Measurements from ENCODE around the gene NDUFA7. TPM values are rescaled to one million over a fixed set of nuclear protein-coding genes. Genes with fewer than 3 reads are reported as not detected.

NDUFA7 gene
- total and polyA plus RNA-seq, 2 of the 13 experiments (the other 11 are each of a cell fraction or from before 2014, with no cell fraction given): 64.5 to 71.5 TPM

DNA sequence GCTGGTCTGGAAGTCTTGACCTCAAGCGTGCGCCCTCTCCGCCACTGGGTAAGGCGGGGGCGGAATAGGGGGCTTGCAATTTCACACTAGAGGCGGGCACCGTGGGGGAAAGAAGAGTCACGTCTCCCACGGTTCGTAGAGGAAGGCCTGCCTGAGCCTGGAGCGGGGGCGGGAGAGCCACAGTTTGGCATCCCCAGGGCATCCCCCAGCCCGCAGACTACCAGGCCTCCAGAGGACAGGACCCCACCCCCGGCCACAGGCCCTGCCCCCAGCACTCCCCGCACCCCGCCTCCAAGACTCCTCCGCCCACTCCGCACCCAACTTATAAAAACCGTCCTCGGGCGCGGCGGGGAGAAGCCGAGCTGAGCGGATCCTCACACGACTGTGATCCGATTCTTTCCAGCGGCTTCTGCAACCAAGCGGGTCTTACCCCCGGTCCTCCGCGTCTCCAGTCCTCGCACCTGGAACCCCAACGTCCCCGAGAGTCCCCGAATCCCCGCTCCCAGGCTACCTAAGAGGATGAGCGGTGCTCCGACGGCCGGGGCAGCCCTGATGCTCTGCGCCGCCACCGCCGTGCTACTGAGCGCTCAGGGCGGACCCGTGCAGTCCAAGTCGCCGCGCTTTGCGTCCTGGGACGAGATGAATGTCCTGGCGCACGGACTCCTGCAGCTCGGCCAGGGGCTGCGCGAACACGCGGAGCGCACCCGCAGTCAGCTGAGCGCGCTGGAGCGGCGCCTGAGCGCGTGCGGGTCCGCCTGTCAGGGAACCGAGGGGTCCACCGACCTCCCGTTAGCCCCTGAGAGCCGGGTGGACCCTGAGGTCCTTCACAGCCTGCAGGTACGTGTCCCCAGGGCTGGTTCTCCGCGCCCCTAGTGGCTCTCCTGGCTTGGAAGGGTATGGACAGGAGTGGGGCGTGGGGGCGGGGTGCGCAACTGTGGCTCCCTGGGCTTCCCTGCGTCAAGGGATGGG lies 42.9 kb upstream of the NDUFA7 start, which contains the start of gene ANGPTL4 (continued):
- TF ChIP-seq, protein P1, sequence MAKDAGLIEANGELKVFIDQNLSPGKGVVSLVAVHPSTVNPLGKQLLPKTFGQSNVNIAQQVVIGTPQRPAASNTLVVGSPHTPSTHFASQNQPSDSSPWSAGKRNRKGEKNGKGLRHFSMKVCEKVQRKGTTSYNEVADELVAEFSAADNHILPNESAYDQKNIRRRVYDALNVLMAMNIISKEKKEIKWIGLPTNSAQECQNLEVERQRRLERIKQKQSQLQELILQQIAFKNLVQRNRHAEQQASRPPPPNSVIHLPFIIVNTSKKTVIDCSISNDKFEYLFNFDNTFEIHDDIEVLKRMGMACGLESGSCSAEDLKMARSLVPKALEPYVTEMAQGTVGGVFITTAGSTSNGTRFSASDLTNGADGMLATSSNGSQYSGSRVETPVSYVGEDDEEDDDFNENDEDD (CRISPR knock-in tag; IDR thresholded peaks at IDR 0.05; ENCODE audit: borderline replicate concordance): no peak; the same call in 1 of the 2 replicates
- TF ChIP-seq, protein P2, sequence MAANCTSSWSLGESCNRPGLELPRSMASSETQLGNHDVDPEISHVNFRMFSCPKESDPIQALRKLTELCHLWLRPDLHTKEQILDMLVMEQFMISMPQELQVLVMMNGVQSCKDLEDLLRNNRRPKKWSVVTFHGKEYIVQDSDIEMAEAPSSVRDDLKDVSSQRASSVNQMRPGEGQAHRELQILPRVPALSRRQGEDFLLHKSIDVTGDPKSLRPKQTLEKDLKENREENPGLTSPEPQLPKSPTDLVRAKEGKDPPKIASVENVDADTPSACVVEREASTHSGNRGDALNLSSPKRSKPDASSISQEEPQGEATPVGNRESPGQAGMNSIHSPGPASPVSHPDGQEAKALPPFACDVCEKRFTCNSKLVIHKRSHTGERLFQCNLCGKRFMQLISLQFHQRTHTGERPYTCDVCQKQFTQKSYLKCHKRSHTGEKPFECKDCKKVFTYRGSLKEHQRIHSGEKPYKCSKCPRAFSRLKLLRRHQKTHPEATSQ (CRISPR knock-in tag; IDR thresholded peaks at IDR 0.05; ENCODE audit: borderline replicate concordance): no peak
- no peak for TF ChIP-seq ZNF33B (CRISPR knock-in tag; IDR thresholded peaks at IDR 0.05)
- no peak for TF ChIP-seq ZNF326 (CRISPR knock-in tag; IDR thresholded peaks at IDR 0.05; ENCODE audit: borderline replicate concordance)
- no peak for TF ChIP-seq ZNF557 (CRISPR knock-in tag; IDR thresholded peaks at IDR 0.05)
- TF ChIP-seq JDP2 (CRISPR knock-in tag; IDR thresholded peaks at IDR 0.05; ENCODE audit: borderline replicate concordance): no peak
- no peak for TF ChIP-seq ZNF18 (CRISPR knock-in tag; IDR thresholded peaks at IDR 0.05; ENCODE audit: insufficient replicate concordance)
- no peak for TF ChIP-seq RAD51 (IDR thresholded peaks at IDR 0.05; ENCODE audit: borderline replicate concordance)
- TF ChIP-seq, protein P3, sequence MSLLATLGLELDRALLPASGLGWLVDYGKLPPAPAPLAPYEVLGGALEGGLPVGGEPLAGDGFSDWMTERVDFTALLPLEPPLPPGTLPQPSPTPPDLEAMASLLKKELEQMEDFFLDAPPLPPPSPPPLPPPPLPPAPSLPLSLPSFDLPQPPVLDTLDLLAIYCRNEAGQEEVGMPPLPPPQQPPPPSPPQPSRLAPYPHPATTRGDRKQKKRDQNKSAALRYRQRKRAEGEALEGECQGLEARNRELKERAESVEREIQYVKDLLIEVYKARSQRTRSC (CRISPR knock-in tag; IDR thresholded peaks at IDR 0.05; ENCODE audit: low read depth): no peak
- no peak for TF ChIP-seq ZNF770 (CRISPR knock-in tag; IDR thresholded peaks at IDR 0.05)
- no peak for TF ChIP-seq GABPA (IDR thresholded peaks at IDR 0.05; ENCODE audit: low read depth, low read length)
- no peak for TF ChIP-seq GABPA (CRISPR knock-in tag; IDR thresholded peaks at IDR 0.05; ENCODE audit: low read depth)
- no peak for TF ChIP-seq ZNF253 (CRISPR knock-in tag; IDR thresholded peaks at IDR 0.05; ENCODE audit: borderline replicate concordance)
- TF ChIP-seq, protein P4, sequence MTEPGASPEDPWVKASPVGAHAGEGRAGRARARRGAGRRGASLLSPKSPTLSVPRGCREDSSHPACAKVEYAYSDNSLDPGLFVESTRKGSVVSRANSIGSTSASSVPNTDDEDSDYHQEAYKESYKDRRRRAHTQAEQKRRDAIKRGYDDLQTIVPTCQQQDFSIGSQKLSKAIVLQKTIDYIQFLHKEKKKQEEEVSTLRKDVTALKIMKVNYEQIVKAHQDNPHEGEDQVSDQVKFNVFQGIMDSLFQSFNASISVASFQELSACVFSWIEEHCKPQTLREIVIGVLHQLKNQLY (CRISPR knock-in tag; IDR thresholded peaks at IDR 0.05): no peak
- no peak for TF ChIP-seq BRD4 (CRISPR knock-in tag; IDR thresholded peaks at IDR 0.05)
- TF ChIP-seq, protein P5, sequence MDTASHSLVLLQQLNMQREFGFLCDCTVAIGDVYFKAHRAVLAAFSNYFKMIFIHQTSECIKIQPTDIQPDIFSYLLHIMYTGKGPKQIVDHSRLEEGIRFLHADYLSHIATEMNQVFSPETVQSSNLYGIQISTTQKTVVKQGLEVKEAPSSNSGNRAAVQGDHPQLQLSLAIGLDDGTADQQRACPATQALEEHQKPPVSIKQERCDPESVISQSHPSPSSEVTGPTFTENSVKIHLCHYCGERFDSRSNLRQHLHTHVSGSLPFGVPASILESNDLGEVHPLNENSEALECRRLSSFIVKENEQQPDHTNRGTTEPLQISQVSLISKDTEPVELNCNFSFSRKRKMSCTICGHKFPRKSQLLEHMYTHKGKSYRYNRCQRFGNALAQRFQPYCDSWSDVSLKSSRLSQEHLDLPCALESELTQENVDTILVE (CRISPR knock-in tag; IDR thresholded peaks at IDR 0.05): no peak
- no peak for TF ChIP-seq ZNF329 (CRISPR knock-in tag; IDR thresholded peaks at IDR 0.05; ENCODE audit: low read depth)
- no peak for TF ChIP-seq ZNF775 (CRISPR knock-in tag; IDR thresholded peaks at IDR 0.05; ENCODE audit: borderline replicate concordance)

All from HepG2 (cell line).